ENCODE data around the gene SUN5.

The SUN5 gene

DNA sequence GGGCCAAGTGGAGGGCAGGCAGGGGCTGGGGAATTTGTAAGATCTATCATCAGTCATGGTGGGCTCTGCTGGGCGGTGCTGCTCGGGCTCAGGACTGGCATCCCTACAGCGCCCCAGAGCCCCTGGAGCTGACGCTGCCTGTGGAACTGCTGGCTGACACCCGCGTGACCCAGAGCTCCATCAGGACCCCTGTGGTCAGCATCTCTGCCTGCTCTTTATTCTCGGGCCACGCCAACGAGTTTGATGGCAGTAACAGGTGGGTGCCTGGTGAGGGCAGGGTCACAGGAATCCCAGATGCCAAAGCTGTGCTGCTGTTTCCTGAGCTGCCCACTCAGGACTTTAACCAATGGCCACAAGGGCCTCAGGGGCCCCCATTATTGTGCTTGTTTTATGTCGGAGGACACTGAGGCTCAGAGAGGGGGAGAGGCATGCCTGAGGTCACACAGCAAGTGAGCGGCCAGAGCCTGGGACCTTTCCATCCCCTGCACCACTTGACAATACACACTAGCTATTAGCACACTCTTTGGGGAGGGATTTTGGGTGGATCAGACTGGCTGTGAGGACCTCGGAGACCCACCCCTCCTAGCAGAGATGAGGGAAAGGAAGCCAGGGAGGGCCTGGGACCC lies 9.6 kb upstream of the SUN5 start:
- no peak for DNase-seq

DNA sequence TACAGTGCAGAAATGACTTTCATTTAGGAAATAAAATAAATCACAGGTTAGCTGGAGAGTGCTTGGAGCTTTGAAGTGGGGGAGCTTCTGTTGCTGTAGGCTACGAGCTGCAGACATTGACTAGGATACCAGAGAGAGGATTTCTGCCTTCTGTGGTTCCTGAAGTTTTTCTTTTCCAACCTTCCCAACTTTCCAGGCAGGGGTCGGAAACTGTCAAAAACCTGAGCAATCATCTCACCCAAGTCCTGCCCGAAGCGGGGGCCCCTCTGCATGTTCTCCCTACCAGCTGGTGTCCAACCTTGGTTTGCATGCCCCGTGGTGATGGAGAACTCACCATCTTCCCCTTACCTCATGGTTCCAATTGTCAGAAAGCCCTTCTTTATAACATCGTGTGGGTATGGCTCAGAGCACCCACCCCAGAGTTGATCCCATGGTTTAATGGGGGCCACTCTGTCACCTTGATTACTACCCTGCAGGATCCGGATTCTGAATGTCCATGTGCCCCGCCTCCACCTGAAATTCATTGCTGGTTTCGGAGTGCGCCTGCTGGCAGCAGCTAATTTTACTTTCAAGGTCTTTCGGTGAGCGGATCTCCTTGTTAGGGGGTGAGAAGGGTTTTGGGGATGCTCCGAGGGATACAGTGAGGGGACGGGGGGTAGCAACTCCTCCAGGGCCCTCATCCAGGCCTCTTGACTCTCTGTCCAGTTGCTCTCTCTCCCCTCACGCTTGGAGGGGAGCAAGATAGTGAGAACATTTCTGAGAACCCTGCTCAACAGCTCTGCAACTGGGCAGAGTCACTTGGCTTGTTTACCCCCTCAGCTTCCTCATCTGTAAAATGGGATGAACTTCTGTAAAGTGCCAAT lies 8.3 kb upstream of the SUN5 start:
- no peak for DNase-seq

DNA sequence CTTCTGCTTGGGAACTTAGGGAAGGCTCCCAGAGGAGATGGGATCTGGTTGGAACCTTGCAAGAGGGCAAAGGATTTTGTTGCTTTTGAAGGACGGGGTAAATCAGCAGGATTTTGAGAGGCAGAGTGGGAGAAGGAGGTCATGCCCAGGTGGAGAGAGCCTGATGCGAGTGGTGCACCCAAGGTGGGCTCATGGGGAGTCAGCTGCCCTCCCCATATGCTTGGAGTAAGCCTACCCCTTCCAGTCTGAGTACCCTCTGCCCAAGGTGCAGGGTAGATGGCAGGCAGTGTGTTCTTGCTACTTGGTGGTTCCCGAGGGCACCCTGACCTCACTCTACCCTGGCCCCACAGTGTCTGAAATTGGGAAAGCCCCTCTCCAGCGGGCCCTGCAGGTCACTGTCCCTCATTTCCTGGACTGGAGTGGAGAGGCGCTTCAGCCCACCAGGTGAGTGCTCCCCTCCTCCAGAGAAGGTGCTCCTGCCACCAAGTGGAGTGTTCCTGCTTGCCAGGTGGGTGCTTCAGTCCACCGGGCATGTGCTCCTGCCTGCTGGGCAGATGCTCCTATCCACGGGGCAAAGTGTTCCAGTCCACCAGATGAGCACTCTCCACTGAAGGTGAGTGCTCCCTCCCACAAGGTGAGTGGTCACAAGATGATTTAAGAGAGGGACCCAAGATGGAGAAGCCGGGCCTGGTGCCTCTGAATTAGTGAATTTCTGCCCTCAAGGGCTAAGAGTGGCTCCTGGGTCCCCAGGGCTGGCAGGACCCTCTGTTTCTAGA lies 6.6 kb upstream of the SUN5 start:
- DNase-seq, result no peak

DNA sequence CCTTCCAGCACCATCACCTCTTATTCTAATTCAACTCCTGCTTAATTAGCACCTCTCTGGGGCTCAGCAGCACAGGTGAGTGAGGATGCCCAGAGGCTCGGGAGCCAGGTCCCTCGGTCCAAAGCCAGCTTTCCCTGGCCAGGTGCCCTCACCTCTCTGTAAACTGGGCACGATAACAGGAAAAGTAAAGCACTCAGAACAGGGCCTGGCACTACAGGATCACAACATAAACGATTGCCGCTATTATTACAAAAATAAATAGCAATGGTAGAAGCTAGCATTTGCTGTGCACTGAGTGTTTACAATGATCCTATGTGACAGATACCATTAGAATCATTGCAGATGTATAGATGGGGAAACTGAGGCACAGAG lies 5.9 kb upstream of the SUN5 start:
- no peak for DNase-seq

DNA sequence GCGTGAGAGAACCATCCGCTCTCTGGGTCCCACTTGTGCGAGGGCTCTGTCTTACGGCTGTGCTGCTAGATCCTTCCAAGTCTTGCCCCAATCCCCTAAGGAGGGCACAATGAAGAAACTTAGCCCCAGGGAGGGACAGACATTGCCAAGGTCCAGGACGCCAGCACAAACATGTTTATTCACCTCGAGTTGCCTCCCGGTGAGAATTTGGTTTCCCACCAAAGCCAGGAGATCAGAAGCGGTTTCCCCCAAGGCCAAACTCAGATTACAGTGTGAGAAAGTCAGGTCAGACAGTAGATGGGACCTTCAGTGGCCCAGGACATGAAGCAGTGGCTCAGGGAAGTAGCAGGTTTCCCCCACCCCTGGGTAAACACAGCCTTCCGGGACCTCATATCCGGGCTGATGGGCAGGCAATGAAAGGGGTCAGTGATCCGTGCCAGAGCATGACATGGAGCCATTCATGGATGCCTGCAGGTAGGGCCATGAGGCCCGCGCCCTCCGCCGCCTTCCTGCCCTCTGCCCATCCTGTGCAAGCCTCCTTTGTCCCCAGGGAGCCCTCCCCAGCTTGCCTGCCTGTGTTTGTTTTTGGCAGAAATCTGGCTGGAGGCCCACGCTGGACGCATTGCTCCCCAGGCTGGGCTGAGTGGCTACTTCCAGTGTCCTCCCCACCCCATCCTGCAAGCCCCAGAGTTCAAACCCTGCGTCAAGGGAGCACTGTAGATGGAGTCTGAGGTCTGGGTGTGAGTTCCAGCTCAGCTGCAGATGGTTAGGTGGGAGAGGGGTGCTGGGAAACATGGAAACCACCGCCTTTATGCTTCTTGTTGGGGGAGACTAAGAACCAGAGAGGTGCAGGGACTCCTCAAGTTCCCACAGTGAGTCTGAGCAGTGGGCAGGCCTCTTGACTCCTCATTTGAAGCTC lies 5.2 kb upstream of the SUN5 start:
- DNase-seq, result no peak

DNA sequence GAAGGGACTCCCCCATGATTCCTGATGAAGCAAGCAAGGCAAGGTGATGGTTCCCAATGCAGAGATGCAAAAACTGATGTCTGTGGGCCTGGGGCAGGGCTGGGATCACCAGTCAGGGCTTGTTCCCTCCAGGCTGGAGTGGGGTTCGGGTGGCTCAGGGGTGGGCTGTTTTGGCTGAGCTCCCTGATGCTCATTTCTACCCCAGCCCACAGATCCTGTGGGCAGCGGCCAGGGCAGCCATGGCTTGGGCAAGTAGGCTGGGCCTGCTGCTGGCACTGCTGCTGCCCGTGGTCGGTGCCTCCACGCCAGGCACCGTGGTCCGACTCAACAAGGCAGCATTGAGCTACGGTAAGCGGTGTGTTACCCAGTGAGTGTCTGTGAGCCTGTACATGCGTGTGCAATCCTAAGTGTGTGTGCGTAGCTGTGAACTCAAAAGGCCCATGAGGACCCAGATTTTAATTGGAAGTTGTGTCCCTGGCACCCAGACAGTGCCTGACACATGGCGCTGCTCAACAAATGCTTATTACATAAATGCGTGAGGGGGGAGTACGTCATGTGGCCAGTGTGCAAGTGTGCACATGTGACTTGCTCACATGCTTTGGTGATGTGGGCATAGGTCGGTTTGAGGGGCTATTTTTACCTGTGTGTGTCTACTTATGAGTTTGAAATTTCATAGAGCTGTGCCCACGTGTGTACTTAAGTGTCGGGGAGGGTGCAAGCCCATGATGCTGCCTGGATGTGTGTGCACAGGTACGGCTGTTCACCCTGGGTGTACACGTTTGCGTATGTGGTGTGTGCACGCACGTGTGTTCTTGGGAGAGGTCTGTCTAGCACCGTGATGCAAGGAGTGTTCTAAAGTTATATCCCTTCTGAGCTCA lies 4.3 kb upstream of the SUN5 start:
- no peak for DNase-seq

DNA sequence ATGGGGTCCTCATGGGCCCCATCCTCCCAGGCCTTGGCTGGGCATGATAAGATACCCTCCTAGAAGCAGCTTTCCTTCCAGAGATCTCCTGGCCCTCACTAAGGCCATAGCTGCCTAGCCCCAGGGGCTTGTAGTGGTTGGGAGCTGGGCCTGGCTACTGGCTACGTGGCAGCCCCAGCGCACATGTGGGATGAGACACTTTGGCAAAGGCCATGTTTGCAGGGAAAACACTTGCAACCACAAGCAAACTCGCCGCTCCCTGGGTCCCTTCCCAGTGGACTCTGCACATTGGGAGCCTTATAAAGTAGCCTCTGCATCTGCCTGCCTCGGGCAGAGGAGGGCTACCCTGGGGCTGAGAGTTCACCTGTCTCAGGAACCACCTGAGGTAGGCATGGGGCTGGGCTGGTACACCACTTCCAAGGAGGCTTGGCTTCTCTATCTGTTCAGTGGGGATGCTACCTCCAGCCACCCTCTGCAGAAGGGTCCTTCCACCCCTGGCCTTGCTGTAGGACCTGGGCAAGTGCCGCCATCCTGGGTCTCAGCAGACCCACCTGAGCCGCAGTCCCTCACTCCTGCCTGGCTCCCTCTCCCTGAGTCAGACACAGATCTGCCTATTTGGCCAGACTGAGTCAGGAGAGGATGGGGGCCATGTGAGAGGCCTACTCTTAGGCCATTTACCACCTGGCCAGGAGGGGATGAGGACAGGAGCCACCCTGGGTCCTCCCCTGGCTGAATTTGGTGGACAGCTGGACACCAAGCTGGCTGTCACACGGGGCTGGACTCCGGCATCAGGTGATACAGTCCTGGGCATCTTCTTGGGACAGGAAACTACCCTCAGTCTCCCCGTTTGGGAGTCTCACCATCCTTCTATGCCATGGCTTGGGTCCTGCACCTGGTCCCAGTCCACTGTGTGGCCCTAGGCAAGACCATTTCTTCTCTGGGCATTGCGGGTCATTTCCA lies 3.4 kb upstream of the SUN5 start, which contains the start of gene BPIFB2:
BPIFB2 (plus strand) TSS at position 329 of the 960 bp plus-strand sequence. CDS start 871 bp downstream, outside the sequence.
- DNase-seq, result no peak

DNA sequence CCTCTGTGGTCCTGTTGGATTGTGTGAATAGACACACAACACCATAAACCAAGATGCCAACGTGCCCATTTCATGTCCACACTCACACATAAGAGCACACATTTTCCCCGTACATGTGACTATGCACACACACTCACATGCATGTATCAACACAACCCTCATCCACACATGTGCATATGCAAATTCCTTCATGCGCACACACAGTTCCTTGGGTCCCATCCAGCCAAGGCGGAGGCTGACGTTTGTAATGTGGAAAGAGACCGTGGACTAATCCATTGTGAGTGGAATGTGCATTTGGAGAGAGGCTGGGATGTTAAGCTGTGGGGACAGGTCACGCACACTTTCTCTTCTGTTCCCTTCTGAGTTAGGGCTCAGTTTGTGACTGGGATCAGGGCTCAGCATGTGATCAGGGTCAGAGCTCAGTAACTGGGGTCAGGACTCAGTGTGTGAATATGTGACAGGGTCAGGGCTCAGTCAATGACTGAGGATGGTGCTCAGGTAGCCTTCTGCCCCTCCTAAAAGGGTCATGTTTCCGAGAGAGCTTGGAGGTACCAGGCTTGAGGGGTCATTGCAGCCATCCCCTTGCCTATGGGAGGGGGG lies 2.6 kb upstream of the SUN5 start:
- DNase-seq, result no peak

DNA sequence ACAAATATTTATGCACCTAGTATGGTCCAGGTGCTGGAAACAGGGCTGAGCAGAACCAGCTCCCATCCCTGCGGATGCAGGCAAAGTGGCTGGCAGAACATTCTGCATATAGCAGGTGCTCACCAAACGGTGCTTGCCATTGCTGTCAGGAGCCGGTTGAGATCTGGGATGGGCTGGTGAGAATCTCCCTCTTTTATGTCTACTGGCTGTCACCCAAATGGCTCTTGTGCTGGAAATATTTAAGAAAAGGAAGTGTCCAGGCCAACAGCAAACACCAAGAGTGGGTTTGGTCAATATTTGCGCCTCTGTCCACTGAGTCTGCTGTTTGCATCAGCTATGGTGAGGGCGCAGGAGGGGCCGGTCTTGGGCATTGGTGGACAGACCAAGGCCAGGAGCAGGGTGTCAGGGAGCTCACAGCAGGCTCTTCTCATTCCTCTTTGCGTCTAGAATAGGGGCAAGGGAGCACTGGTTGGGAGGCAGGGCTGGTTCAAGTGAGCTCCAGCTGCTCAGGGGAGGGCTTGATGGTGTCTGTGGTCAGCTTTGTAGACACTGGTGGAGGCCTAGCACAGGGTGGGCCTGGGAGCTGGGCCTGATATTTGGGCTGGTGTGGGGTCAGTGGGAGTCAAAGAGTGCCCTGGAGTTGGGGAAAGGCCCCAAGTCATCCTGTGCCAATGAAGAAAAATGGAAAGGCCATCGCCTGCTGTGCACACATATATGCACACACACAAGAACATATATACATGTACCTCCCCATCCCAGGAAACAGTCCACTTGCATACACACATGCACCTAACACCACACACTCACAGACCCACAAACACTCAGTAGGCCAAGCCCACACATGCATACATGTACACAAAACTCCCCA lies 1.9 kb upstream of the SUN5 start:
- no peak for DNase-seq

DNA sequence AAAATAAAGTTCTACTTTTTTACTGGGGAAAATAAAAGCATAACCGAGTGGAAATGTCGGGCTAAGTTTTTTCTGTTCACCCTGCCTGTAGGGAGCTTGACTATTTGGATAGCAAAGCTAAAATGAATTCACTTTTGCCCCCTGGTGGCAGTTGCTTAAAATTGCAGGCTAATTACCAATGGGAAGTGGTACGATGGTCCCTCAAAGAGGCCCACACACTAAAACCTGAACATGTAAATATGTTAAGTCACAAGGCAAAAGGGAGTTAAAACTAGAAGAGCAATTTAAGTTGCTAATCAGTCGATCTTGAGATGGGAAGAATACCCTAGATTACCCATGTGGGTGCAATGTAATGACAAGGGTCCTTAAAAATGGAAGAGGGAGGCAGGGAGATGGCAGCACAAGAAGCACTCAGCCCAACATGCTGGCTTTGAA lies 916 bp upstream of the SUN5 start:
- DNase-seq, result no peak

DNA sequence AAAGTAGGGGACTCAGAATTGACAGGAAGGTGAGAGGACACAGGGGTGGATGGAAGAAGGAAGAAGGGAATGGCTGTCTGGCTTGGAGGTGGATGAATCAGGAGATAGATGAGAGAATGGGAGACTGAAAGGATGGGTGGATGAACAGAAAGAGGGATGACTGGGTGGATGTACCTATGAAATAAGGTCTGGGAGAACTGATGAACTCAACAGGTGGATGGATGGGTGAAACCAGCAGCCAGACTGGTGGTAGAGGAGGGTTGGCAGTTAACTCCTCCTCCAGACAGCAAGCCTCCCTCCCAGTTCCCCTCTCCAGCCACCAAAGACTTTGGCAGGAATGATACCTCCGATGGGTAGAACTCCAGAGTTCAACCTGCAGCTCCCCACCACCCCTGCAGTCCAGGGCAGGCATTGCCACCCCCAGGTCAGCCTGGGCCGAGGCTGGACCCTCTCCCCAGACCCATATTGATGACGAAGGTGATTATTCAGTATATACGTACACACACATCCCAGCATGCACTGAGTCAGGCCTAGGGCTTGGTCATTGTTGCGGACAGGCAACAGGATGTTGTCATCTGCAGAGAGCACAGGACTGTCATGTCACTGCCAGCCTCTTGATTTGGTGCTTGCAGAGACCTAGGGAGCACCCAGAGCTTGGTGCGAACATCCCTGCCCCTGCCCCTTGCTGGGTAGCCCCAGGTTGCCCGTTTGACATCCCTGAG lies 2.0 kb downstream of the SUN5 start:
- no peak for DNase-seq

DNA sequence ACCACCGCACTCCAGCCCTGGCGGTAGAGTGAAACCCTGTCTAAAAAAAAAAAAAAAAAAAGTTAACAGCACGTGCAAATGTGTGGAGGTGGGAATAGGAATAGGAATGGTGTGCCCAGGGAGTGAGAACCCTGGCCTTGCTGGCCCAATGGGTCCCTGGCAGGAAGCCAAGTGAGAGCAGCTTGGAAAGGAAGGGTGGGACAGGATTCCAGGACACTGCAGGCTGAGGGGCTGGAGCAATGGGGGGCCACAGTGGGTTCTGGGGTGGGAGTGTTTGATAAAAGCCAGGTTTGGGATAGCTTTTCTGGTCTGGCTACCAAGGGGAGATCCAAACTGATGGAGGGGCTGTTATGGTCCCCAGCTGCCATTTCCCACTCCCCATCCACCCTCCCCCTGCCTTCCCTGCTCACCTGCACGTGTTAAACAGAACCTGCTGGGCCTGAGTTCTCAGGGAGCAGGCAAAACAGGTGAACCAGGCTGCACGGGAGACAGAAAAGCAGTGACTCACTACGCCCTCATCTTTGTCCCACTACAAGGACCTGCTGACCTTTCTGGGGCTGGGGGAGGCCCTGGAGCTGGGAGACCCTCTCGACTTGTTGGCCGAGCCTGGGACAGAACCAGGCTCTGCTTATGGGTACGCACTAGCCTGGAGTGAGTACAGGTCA lies 3.3 kb downstream of the SUN5 start:
- DNase-seq, result no peak

DNA sequence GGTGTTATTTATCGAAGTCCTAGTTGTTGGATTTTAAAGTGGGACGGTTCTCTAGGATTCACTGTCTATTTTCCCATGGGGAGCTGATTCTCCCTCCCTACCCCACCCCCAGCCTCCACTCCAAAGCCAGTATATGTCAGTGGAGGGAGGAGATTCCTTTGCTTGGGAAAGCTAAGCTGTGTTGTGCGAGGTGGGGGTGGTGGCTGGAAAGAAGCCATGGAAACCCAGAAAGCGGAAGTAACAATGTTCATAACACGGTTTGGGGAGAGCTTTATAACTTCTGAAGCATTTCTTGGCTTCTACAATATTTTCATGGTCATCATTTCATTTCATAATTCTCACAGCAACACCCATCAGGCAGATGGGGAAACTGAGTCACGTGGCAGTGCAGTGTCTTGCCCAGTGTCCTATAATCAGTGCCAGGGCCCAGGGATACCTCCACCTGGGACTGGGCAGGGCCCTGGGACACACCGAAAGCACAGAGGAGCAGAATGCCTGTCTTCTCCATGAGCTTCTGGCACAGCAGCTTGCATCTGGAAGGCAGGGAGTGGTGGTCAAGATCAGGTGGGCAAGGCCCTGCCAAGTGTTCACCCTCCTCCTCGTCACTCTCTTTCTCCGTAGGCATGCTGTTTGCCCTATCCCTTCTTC lies 4.5 kb downstream of the SUN5 start:
- DNase-seq, result no peak

DNA sequence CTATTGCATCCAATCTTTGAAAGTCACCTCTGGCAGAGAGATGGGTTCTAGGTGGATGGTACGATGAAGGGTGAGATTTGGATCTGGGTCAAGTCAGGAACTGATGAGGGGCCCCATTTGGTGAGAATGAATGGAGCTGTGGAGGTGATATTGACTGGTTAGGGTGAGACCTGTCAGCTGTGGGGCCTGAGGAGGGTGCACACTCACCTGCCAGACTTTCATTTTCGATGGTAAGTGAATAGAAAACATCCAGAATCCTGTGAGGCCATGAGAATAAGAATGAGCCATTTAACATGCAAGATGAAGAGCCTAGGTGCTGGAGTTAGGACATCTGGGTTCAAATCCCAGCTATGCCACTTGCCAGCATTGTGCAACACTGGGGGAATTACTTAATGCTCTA lies 6.8 kb downstream of the SUN5 start:
- no peak for DNase-seq

DNA sequence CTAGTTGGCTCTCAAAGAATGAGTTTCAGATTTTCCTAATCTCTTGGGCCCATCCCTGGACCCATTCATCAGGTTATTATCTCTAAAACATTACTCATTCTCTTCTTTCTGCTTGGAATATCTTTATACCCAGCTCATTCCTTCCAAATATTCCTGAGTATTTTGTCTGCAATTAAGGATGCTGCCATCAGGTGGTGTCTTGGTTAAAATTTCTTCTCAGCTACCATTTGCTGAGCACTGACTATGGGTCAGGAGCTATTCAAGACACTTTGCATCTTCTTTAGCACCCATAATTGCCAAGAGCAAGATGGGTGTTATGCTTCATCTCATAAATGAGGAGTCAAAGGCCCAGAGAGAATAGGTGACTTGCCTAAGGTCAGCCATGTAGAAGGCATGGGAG lies 8.4 kb downstream of the SUN5 start:
- DNase-seq, result no peak

DNA sequence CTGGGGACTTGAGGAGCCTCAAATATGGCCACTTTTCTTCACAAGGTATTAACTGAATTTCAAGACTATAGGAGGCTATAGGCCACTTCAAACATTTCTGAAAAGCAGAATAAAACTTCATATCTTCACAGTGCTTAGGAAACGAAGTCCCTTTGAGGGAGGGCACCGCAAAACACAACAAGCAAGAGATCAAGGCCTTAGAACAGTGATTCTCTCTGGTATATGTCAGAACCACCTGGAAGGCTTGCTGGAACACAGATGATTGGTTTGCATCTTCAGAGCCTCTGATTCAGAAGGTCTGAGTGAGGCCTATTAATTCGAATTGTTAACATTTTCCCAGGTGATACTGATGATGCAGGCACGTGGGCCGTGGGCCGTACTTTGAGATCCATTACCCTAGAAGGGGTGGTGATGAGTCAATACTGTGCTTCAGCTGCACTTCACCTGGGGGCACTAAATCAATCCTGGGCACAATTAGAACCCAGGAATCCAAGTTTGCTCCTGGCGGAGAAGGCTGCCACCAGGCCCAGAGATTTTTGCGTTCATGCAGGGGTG lies 10.7 kb downstream of the SUN5 start:
- no peak for DNase-seq

Measured in effector CD4-positive, alpha-beta T cell (primary cell).